ENCODE measurements around the gene ERC1. TPM values are rescaled to one million over a fixed set of nuclear protein-coding genes. Genes with fewer than 3 reads are reported as not detected.

The ERC1 gene
- total RNA-seq, 4 donors from 2014 or later: 23.5 to 74.8 (median 57.0) TPM

GRCh38 chr12:1054117-1054870 lies 63.3 kb downstream of the ERC1 start:
- 64 to 65% methylated on average over 3 to 6 of the region's 6 CpGs for WGBS, 2 donors (ENCODE audit: low coverage in 1 of 2)
- no peak for TF ChIP-seq EP300 (IDR thresholded peaks at IDR 0.05; ENCODE audit: low read depth)
- TF ChIP-seq POLR2A (IDR thresholded peaks at IDR 0.05): no peak
- no peak for TF ChIP-seq POLR2AphosphoS5 (IDR thresholded peaks at IDR 0.05)
- no peak for TF ChIP-seq CTCF (IDR thresholded peaks at IDR 0.05)
- in situ Hi-C loops (cut with MboI; ENCODE audit: low pct_ligation_motif_present in 1 of 4, low pct_unique_long_range_greater_than_20kb in 1 of 4, low sequenced_read_pairs in 3 of 4) (no loop called here), intact Hi-C loops (cut with DNase I; ENCODE audit: low total_unique reads) (no loop called here)
- Histone ChIP-seq H3K27me3 (no peaks in the 10 kb centered on the region), H3K27ac (no peak overlapping the region), H3K4me3 (no peak overlapping the region), H3K4me1 (peaks cover 0 to 17% (median 13%) of the 10 kb centered on the region in 4 donors), H3K36me3 (no peaks in the 10 kb centered on the region), H3K9me3 (peaks cover 12% of the 10 kb centered on the region in 2 donors)
- no peak for DNase-seq

DNA sequence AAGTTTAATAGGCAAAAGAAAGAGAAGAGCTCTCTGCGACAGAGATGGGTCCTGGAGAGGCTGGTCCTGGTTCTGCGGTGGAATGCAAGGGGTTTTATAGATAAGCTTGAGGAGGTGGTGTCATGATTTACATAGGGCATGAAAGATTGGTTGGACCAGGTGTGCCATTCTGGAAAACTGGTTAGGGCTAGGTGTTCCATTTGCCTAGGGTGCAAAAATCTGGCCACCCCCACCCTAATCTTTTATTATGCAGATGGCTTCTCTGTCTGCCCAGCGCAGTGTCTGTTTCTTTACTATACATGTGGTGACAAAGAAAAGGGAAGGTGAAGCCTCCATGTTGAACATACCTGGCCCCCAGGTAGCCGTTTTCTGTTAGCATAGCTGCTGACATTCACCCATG lies 65.4 kb downstream of the ERC1 start:
- no peak for TF ChIP-seq CTCF (IDR thresholded peaks at IDR 0.05)
- 83 to 96% methylated on average over 4 of the region's 4 CpGs for WGBS, 2 donors (ENCODE audit: low coverage in 1 of 2)
- Histone ChIP-seq H3K36me3 (no peaks in the 10 kb centered on the region), H3K4me1 (peaks cover 0 to 17% (median 13%) of the 10 kb centered on the region in 4 donors), H3K27me3 (no peaks in the 10 kb centered on the region), H3K27ac (no peak overlapping the region), H3K9me3 (peaks cover 12 to 17% of the 10 kb centered on the region in 2 donors), H3K4me3 (no peak overlapping the region)
- intact Hi-C loops (cut with DNase I; ENCODE audit: low total_unique reads) (no loop called here), in situ Hi-C loops (cut with MboI; ENCODE audit: low pct_ligation_motif_present in 1 of 4, low pct_unique_long_range_greater_than_20kb in 1 of 4, low sequenced_read_pairs in 3 of 4) (no loop called here)
- no peak for DNase-seq

DNA sequence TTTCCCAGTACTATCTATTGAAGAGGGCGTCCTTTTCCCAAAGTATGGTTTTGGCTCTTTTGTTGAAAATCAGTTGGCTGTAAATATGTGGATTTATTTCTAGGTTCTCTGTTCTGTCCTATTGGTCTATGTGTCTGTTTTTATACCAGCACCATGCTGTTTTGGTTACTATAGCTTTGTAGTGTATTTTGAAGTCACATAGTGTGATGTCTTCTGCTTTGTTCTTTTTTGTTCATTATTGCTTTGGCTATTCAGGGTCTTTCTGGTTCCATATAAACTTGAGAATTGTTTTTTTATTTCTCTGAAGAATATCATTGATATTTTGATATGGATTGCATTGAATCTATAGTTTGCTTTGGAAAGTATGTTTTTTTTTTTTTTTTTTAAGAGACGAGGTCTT lies 67.4 kb downstream of the ERC1 start:
- Histone ChIP-seq H3K36me3 (peaks cover 0 to under 1% (median 0%) of the 10 kb centered on the region in 4 donors), H3K9me3 (peaks cover 20 to 23% of the 10 kb centered on the region in 2 donors), H3K27me3 (no peaks in the 10 kb centered on the region), H3K27ac (no peak overlapping the region), H3K4me3 (no peak overlapping the region), H3K4me1 (peaks cover 0 to 15% (median 12%) of the 10 kb centered on the region in 4 donors)
- no peak for DNase-seq
- intact Hi-C loops (cut with DNase I; ENCODE audit: low total_unique reads) (no loop called here), in situ Hi-C loops (cut with MboI; ENCODE audit: low pct_ligation_motif_present in 1 of 4, low pct_unique_long_range_greater_than_20kb in 1 of 4, low sequenced_read_pairs in 3 of 4) (no loop called here)
- WGBS, 2 donors (ENCODE audit: low coverage in 1 of 2): 100% methylated on average over 1 to 2 of the region's 2 CpGs
- no peak for TF ChIP-seq EP300 (IDR thresholded peaks at IDR 0.05; ENCODE audit: low read depth)
- no peak for TF ChIP-seq POLR2A (IDR thresholded peaks at IDR 0.05)

GRCh38 chr12:1059162-1059561 lies 68.1 kb downstream of the ERC1 start:
- DNase-seq: no peak
- Histone ChIP-seq H3K9me3 (peaks cover 27 to 30% of the 10 kb centered on the region in 2 donors), H3K27me3 (no peaks in the 10 kb centered on the region), H3K36me3 (peaks cover 0 to 5% (median 0%) of the 10 kb centered on the region in 4 donors), H3K27ac (no peak overlapping the region), H3K4me1 (peaks cover 0 to 10% (median 9%) of the 10 kb centered on the region in 4 donors), H3K4me3 (no peak overlapping the region)
- intact Hi-C loops (cut with DNase I; ENCODE audit: low total_unique reads) (no loop called here), in situ Hi-C loops (cut with MboI; ENCODE audit: low pct_ligation_motif_present in 1 of 4, low pct_unique_long_range_greater_than_20kb in 1 of 4, low sequenced_read_pairs in 3 of 4) (no loop called here)
- TF ChIP-seq POLR2A (IDR thresholded peaks at IDR 0.05) (no peak), CTCF (IDR thresholded peaks at IDR 0.05) (no peak), EP300 (IDR thresholded peaks at IDR 0.05; ENCODE audit: low read depth) (no peak), POLR2AphosphoS5 (IDR thresholded peaks at IDR 0.05) (no peak)

DNA sequence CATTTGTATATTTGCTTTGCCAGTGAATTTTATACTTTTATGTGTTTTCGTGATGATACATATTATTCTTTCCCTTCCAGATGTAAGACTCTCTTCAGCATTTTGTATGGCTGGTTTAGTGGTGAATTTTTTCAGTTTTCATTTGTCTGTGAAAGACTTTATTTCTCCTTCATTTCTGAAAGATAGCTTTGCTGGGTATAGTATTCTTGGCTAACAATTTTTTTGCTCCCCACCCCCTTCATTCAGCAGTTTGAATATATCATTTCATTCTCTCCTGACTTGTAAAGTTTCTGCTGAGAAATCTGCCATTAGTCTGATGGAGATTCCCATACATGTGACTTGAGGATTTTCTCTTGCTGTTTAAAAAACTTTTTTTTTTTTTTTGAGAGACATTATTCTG lies 72.8 kb downstream of the ERC1 start:
- no peak for TF ChIP-seq CTCF (IDR thresholded peaks at IDR 0.05)
- no peak for TF ChIP-seq POLR2A (IDR thresholded peaks at IDR 0.05)
- TF ChIP-seq POLR2AphosphoS5 (IDR thresholded peaks at IDR 0.05): no peak
- no peak for TF ChIP-seq EP300 (IDR thresholded peaks at IDR 0.05; ENCODE audit: low read depth)
- Histone ChIP-seq H3K27me3 (no peaks in the 10 kb centered on the region), H3K9me3 (peaks cover 29% of the 10 kb centered on the region in 2 donors), H3K27ac (no peak overlapping the region), H3K36me3 (peaks cover 0 to 5% (median 0%) of the 10 kb centered on the region in 4 donors), H3K4me1 (no peaks in the 10 kb centered on the region), H3K4me3 (no peak overlapping the region)
- intact Hi-C loops (cut with DNase I; ENCODE audit: low total_unique reads): no loop called here
- WGBS, 2 donors (ENCODE audit: low coverage in 1 of 2): 100% methylated on average over 1 of the region's 1 CpG
- in situ Hi-C loops (cut with MboI; ENCODE audit: low pct_ligation_motif_present in 1 of 4, low pct_unique_long_range_greater_than_20kb in 1 of 4, low sequenced_read_pairs in 3 of 4): no loop called here
- DNase-seq: no peak
